GM21381 (cell line): ENCODE measurements around the gene BMAL1.
"Not testable (repeated sequence)": the region's sequence is repeated elsewhere in the genome, so short reads cannot be mapped to it uniquely, and the experiment has no call there.

Source experiments
- ATAC-seq: cut with Tn5 transposase; IDR thresholded peaks from one replicate; pipeline ENCODE4 v1.9.1; 2021; ENCODE audit warnings: mild to moderate bottlenecking, moderate library complexity; ENCODE audit not compliant: unreplicated experiment

BMAL1 gene

GRCh38 chr11:13436836-13437235, 159.2 kb downstream of the BMAL1 start:
- ATAC-seq, result not testable (repeated sequence)
